Activated T-cell treated with anti-CD3 and anti-CD28 coated beads, Interleukin-2, amount 50 U/mL, for 72 hours (primary cell): ENCODE results near the gene ZFP36. TPM values are rescaled to one million over a fixed set of nuclear protein-coding genes. Genes with fewer than 3 reads are reported as not detected.

Experiments
- ATAC-seq, 2 donors: fragments of 150-1000 bp; cut with Tn5 transposase; replicated peaks in 1 of 2; 2 replicates each; pipeline ENCODE4 v1.10.0; 2021; ENCODE audit warnings: moderate library complexity in 2 of 2, mild to moderate bottlenecking in 1 of 2
- DNase-seq, 2 donors: peaks; one replicate each; pipeline ENCODE4 v3.0.0; 2021 to 2022; ENCODE audit warnings: mixed read lengths in 1 of 2
- H3K27ac Mint-ChIP-seq: one replicate; pipeline ENCODE4 v1.8.0; 2022; ENCODE audit warnings: mild to moderate bottlenecking, moderate library complexity, mixed read lengths
- H3K27me3 Mint-ChIP-seq: one replicate; pipeline ENCODE4 v1.8.0; 2022; ENCODE audit warnings: low read depth, mixed read lengths
- H3K36me3 Mint-ChIP-seq, 2 donors: one replicate each; pipeline ENCODE4 v1.8.0; 2022; ENCODE audit warnings: mixed read lengths in 2 of 2, mild to moderate bottlenecking in 1 of 2; ENCODE audit not compliant: insufficient read depth in 2 of 2
- H3K4me1 Mint-ChIP-seq: one replicate; pipeline ENCODE4 v1.8.0; 2022; ENCODE audit warnings: low read depth, mixed read lengths
- H3K4me3 Mint-ChIP-seq, 2 donors: one replicate each; pipeline ENCODE4 v1.8.0; 2022; ENCODE audit warnings: mild to moderate bottlenecking in 2 of 2, mixed read lengths in 2 of 2, moderate library complexity in 2 of 2
- H3K9me3 Mint-ChIP-seq, 2 donors: one replicate each; pipeline ENCODE4 v1.8.0; 2022; ENCODE audit warnings: mixed read lengths in 2 of 2
- total RNA-seq, 2 donors: library from RNA; stranded (reverse); gene quantifications; one replicate each; pipeline ENCODE4 v1.2.3, GENCODE V29; 2022

The ZFP36 gene, protein sequence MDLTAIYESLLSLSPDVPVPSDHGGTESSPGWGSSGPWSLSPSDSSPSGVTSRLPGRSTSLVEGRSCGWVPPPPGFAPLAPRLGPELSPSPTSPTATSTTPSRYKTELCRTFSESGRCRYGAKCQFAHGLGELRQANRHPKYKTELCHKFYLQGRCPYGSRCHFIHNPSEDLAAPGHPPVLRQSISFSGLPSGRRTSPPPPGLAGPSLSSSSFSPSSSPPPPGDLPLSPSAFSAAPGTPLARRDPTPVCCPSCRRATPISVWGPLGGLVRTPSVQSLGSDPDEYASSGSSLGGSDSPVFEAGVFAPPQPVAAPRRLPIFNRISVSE
- 100 to 1,000 TPM in 1 of 2 donors, 10 to 100 TPM in 1; 81.4 to 108 TPM for total RNA-seq

DNA sequence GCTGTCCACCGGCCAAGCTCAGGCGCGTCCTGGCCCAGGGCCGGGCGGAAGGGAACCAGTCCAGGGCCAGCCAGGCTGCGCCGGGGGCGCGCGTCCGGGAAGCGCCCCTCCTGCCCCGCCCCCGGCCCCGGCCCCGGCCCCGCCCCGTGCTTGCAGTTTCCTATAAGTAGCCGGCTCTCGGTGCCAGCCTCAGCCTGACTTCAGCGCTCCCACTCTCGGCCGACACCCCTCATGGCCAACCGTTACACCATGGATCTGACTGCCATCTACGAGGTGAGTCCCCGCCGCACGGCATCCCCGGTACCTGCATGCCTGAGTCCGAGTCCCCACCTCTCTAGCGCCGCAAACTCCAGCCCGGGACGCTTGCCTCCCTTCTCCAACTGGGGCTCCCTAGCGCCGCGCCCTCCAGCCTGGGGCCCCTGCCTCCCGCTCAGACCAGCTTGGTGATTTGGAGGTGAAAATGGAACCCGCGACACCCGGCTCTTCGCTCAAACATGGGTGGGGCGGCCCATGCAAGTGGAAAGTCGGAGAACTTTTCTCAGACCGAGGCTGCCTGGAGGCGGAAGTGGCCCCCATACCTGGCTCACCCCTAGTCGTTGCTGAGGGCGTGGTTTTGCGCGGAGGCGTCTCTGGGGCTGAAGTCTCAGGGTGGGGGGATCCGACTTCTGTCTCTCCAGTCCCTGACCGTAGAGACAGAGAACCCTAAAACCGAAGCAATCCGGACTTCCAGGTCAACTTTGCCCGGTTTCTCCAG is at the start of gene ZFP36:
Gene ZFP36 (plus strand): TSS at position 192 of the 754 bp plus-strand sequence. CDS start 58 bp downstream, at position 250.
- peak; percentile 34 to 40 for ATAC-seq
- Mint-ChIP-seq H3K4me1 (peaks cover 62% of the 10 kb centered on the region), H3K9me3 (no peaks in the 10 kb centered on the region), H3K36me3 (peaks cover 15 to 24% of the 10 kb centered on the region in 2 donors), H3K27me3 (no peaks in the 10 kb centered on the region), H3K27ac (peak within 1 kb of the TSS; percentile 94), H3K4me3 (peak within 1 kb of the TSS; percentile 88 to 100)
- peak; percentile 91 to 93 for DNase-seq

DNA sequence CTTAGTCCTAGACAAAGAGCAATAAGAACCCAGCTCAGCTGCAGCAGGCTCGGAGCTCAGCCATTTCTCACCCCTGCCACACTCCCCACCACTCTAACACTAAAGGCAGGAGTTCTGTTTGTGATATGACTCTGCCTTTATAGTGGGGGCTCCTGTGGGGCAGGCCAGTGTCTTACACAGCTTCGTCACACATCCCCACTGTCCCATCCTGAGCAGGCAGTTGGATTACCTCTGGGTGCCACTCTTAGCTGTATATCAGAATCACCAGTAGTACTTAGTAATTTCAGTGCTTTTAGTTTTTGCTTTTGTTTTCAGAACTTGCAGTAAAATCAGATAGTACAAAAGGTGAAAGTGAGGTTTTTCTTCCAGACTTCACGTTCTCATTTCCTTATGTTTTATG is 47.6 kb upstream of the ZFP36 start:
- H3K27me3 Mint-ChIP-seq = no peaks in the 10 kb centered on the region
- ATAC-seq (peak; percentile 43 to 71), DNase-seq (no peak)
- H3K4me1 Mint-ChIP-seq = peaks cover 30% of the 10 kb centered on the region
- H3K27ac Mint-ChIP-seq = no peak overlapping the region
- H3K4me3 Mint-ChIP-seq = no peak overlapping the region
- no peaks in the 10 kb centered on the region for H3K9me3 Mint-ChIP-seq
- H3K36me3 Mint-ChIP-seq = peaks cover 4 to 26% of the 10 kb centered on the region in 2 donors

DNA sequence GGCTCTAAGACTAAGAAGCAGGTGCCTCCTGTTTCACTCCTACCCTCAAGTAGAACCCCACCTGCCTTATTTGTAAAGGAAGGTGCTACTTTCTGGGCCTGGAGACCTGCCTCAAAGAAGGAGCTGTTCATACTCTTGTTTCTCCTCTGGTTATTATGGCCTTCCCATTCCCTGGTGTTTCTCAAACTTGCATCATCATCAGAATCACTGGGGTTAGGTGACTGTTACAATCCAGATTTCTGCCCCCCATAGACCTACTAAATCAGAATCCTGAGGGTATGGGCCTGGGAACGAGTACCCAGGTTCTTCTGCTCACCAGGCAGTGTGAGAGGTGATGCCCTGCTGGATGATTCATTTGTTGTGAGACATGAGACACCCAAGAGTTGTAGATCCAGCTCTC is 46.0 kb upstream of the ZFP36 start:
- Mint-ChIP-seq H3K36me3 (peaks cover 6 to 25% of the 10 kb centered on the region in 2 donors), H3K4me1 (peaks cover 31% of the 10 kb centered on the region), H3K27ac (peak overlapping the region; percentile 18), H3K4me3 (no peak overlapping the region), H3K9me3 (no peaks in the 10 kb centered on the region), H3K27me3 (no peaks in the 10 kb centered on the region)
- ATAC-seq = no peak
- no peak for DNase-seq

DNA sequence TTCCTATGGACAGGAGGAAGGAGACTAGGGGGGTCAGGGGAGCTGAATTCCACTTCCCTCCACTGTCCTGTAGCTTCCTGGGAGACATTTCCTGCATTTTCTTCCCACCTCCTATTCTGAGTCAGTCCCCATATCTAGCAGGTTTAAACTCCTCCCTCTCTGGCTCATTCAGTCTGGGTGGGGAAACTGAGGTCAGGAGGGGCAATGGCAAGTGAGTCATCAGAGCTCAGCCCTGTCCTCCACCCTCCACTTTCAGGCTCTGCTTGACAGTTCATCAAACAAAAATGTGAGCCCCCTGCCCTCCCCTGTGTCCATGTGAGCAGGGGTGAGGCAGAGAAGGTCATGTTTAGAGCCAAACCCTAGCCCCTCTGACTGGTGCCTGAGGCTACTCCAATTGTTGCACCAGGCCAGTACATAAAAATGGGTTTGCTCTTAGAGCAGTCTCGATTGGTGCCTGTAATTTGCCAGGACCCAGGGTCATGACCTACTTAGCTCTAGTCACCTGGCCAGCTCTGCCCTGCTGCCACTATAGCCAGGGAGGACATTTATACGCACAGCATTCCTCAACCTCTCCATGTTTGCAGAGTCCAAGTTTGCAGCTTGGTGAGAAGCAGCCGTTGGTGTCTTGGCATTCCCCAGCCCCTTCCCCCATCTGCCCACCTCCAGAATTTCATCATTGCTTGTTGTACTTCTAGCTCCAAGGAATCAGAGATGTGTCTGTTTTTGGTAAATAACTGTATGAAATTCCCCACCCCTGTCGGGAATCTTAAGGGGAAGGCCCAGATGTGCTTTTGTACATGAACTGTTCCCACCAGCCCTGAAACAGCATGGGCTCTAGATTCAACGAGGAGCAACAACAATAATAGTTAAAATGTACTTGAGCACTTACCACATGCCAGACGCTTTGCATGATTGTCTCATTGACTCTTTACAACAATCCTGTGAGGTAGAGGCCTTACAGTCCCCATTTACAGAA is 43.7 kb upstream of the ZFP36 start:
- Mint-ChIP-seq H3K9me3 (no peaks in the 10 kb centered on the region), H3K27ac (peak overlapping the region; percentile 32), H3K27me3 (no peaks in the 10 kb centered on the region), H3K36me3 (peaks cover 4 to 13% of the 10 kb centered on the region in 2 donors), H3K4me1 (peaks cover 27% of the 10 kb centered on the region), H3K4me3 (no peak overlapping the region)
- DNase-seq = no peak
- no peak for ATAC-seq

DNA sequence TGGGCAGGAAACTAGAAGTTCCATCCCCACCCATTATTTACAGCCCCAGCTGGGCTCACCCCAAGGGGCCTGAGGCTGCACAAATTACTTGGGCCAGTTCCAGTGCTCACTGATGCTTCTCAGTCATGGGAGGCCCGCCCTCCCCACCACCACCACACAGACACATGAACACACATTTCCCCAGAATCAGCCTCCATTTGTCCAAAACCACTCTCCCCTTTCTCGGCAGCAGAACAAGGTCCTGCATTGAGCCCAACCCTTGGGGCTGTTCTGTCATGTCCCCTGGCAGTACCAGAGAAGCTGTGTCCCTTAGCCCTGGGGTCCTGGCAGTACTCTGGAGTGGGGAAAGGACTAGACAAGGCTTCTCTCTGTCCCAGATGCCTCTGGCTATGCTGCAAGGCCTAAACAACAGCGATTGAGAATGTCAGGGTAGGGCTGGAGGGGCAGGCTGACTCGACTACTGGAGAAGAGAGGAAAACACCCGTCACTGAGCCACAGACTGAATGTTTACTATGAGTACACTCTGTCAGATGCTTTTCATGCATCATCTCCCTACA is 42.7 kb upstream of the ZFP36 start:
- Mint-ChIP-seq H3K4me1 (peaks cover 22% of the 10 kb centered on the region), H3K9me3 (no peaks in the 10 kb centered on the region), H3K36me3 (peaks cover 6 to 13% of the 10 kb centered on the region in 2 donors), H3K27me3 (no peaks in the 10 kb centered on the region), H3K4me3 (no peak overlapping the region), H3K27ac (peak overlapping the region; percentile 18)
- ATAC-seq (peak; percentile 41 to 81), DNase-seq (peak in 1 of 2 donors; percentile 8)

DNA sequence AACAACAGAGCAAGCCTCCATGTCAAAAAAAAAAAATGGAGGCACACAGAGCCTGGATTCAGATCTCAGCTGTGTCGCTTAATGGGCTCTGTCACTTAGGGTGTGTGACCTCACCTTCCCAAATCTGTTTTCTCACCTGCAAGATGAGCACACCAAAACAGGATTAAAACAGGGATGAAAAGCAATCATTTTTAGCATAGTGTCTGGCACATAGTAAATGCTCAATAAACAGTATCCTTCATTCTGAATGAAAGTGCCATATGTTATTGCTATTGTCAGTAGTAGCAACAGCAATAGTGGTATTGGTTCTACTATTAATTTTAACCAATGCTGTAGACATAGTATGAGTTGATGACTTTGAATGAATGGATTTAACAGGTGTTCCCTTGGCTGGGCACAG is 41.1 kb upstream of the ZFP36 start:
- H3K9me3 Mint-ChIP-seq = no peaks in the 10 kb centered on the region
- H3K27me3 Mint-ChIP-seq = no peaks in the 10 kb centered on the region
- DNase-seq = no peak
- peaks cover 16% of the 10 kb centered on the region for H3K4me1 Mint-ChIP-seq
- H3K36me3 Mint-ChIP-seq = peaks cover 6 to 7% of the 10 kb centered on the region in 2 donors
- H3K4me3 Mint-ChIP-seq = no peak overlapping the region
- no peak for ATAC-seq
- no peak overlapping the region for H3K27ac Mint-ChIP-seq

DNA sequence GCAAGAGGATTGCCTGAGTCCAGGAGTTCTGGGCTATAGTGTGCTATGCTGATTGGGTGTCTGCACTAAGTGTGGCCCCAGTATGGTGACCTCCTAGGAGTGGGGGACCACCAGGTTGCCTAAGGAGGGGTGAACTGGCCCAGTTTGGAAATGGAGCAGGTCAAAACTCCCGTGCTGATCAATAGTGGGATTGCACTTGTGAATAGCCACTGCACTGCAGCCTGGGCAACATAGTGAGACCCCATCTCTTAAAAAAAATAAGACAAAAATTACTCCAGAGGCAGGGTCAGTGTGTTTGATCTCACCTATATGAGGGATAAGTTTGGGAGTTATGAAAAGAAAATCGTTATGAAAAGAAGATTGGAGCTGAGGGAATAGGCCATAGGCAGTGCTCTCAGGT is 37.4 kb upstream of the ZFP36 start:
- DNase-seq = no peak
- H3K27me3 Mint-ChIP-seq = no peaks in the 10 kb centered on the region
- peaks cover 7 to 13% of the 10 kb centered on the region in 2 donors for H3K36me3 Mint-ChIP-seq
- H3K4me1 Mint-ChIP-seq = no peaks in the 10 kb centered on the region
- ATAC-seq = no peak
- no peak overlapping the region for H3K27ac Mint-ChIP-seq
- no peak overlapping the region for H3K4me3 Mint-ChIP-seq
- H3K9me3 Mint-ChIP-seq = no peaks in the 10 kb centered on the region

DNA sequence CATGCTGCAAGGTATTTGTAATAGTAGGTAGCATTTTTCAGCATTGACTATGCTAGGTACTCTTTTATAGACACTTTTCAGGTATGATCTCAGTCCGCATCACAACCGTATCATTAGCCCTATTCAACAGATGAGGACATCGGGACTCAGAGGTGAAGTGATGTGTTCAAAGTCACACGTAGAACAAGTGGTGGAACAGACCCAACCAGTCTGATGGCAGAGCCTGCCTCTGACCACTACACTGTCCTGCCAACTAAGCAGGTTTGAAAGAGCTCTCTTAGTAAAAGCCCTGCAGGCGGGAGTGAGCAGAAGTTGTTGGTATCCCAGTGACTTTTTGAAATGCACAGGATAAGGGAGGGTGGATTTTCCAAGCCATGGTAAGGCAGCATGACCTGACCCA is 35.9 kb upstream of the ZFP36 start:
- DNase-seq (no peak), ATAC-seq (no peak)
- H3K27ac Mint-ChIP-seq = peak overlapping the region; percentile 26
- H3K4me1 Mint-ChIP-seq = no peaks in the 10 kb centered on the region
- peaks cover 5 to 10% of the 10 kb centered on the region in 2 donors for H3K36me3 Mint-ChIP-seq
- H3K9me3 Mint-ChIP-seq = no peaks in the 10 kb centered on the region
- no peaks in the 10 kb centered on the region for H3K27me3 Mint-ChIP-seq
- no peak overlapping the region for H3K4me3 Mint-ChIP-seq

DNA sequence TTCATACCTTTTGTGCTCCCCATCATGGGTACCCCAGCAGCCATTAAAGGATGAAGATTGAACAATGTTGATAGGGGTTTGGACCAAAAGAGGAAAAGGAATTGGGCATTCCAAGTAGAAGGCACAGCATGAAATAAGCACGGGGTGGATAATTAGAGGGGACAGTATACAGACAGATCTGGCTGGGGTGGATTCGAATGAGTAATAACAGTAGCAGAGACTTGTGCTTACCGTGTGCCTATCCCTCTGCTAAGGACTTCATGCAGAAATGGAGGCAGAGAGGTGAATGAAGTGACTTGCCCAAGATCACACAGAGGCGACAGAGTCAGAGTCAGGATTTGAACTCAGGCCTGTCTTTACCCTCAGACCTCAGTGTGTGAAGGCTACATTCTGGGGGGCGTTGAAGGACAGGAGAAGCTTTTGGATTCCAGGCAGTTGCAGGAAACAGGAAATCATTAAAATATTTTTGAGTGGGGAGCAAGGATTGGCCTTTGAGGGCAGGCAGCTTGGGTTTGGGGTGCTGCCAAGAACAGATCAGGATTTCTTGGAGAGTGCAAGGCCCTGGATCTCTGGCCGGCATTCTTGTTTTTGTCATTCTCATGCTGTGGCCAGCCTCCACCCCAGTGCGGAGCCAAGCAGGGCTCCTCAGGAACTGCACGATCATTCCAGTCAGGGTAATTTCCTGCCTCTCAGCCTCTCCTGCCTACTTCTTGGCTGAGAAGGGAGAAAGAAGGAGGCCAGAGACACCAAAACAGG is 34.4 kb upstream of the ZFP36 start:
- H3K27ac Mint-ChIP-seq = peak overlapping the region; percentile 35
- no peaks in the 10 kb centered on the region for H3K9me3 Mint-ChIP-seq
- H3K4me3 Mint-ChIP-seq = no peak overlapping the region
- DNase-seq = no peak
- no peak for ATAC-seq
- peaks cover 8 to 13% of the 10 kb centered on the region in 2 donors for H3K36me3 Mint-ChIP-seq
- H3K4me1 Mint-ChIP-seq = no peaks in the 10 kb centered on the region
- no peaks in the 10 kb centered on the region for H3K27me3 Mint-ChIP-seq

DNA sequence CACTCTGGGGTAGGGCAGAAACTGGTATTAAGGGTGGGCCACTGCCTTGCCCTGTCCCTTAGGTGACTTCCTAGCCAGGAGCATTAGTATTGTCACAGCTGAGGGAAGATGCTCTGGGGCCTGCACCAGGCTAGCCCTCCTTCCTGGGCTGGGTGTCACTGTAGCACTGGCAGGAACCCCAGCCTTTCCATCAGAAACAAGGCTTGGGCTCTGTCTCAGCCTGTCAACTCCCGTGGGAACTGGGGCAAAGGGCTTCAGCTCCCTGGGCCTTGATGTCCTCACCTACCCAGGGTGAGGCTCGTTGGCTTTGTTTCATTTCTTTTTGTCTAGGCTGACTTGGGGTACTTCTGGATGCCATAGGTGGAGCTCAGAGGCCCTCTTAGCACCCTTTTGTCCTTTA is 33.7 kb upstream of the ZFP36 start:
- ATAC-seq (no peak), DNase-seq (no peak)
- H3K27me3 Mint-ChIP-seq = no peaks in the 10 kb centered on the region
- peaks cover 8 to 17% of the 10 kb centered on the region in 2 donors for H3K36me3 Mint-ChIP-seq
- H3K4me1 Mint-ChIP-seq = no peaks in the 10 kb centered on the region
- H3K27ac Mint-ChIP-seq = peak overlapping the region; percentile 2
- no peak overlapping the region for H3K4me3 Mint-ChIP-seq
- no peaks in the 10 kb centered on the region for H3K9me3 Mint-ChIP-seq

DNA sequence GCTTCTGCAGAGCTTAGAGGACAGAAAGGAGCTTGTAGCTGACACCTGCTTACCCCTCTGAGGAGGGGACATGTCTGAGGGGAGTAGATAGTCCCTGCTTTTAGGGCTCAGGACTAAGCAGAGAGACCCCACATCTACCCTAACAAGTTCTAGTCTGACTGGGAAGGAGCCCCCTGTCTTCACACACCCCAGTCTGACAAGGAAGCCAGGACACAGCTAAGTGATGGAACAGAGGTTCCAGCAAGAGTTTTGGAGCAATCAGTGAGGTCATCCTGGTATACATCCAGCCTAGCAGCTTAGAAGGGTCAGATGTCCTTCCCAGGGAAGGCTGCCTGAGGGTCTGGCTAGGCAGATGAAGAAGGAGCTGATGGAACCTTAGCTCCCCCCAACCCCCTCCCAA is 30.7 kb upstream of the ZFP36 start:
- Mint-ChIP-seq H3K4me1 (no peaks in the 10 kb centered on the region), H3K27ac (no peak overlapping the region), H3K27me3 (no peaks in the 10 kb centered on the region), H3K36me3 (peaks cover 7 to 18% of the 10 kb centered on the region in 2 donors), H3K9me3 (no peaks in the 10 kb centered on the region), H3K4me3 (no peak overlapping the region)
- DNase-seq (no peak), ATAC-seq (no peak)
